Measurements from ENCODE around the gene BBX.
"Not testable (repeated sequence)": the region's sequence is repeated elsewhere in the genome, so short reads cannot be mapped to it uniquely, and the experiment has no call there.

The BBX gene

GRCh38 chr3:107689355-107689754, 166.6 kb downstream of the BBX start:
- ATAC-seq, result no peak

GRCh38 chr3:107690522-107691138, 167.9 kb downstream of the BBX start:
- ATAC-seq, result peak; percentile 63

- not testable (repeated sequence) for ATAC-seq
These were observed 169.2 kb downstream of the BBX start for GRCh38 chr3:107691984-107692383.

- not testable (repeated sequence) for ATAC-seq
These were observed 174.6 kb downstream of the BBX start for GRCh38 chr3:107697348-107697747.

GRCh38 chr3:107697855-107698254, 175.1 kb downstream of the BBX start:
- not testable (repeated sequence) for ATAC-seq

GRCh38 chr3:107699682-107700081, 176.9 kb downstream of the BBX start:
- ATAC-seq, result peak in 1 of 2 donors; percentile 56

GRCh38 chr3:107701299-107701698, 178.5 kb downstream of the BBX start:
- no peak for ATAC-seq

- ATAC-seq, result no peak
These were observed 181.7 kb downstream of the BBX start for GRCh38 chr3:107704477-107704876.

- no peak for ATAC-seq
These were observed 182.3 kb downstream of the BBX start for GRCh38 chr3:107705046-107705445.

- no peak for ATAC-seq
These were observed 188.1 kb downstream of the BBX start for GRCh38 chr3:107710851-107711250.

GRCh38 chr3:107716734-107717133, 194.0 kb downstream of the BBX start:
- peak; percentile 24 to 32 for ATAC-seq

GRCh38 chr3:107718547-107718946, 195.8 kb downstream of the BBX start:
- no peak for ATAC-seq

GRCh38 chr3:107727102-107727501, 204.3 kb downstream of the BBX start:
- no peak for ATAC-seq

GRCh38 chr3:107729686-107730085, 206.9 kb downstream of the BBX start:
- ATAC-seq, result peak; percentile 46 to 60

GRCh38 chr3:107734317-107734716, 211.6 kb downstream of the BBX start:
- ATAC-seq, result no peak

GRCh38 chr3:107737914-107738313, 215.2 kb downstream of the BBX start:
- no peak for ATAC-seq

- no peak for ATAC-seq
These were observed 215.9 kb downstream of the BBX start for GRCh38 chr3:107738486-107739183.

GRCh38 chr3:107739227-107739626, 216.5 kb downstream of the BBX start:
- ATAC-seq, result no peak

- ATAC-seq, result no peak
These were observed 218.5 kb downstream of the BBX start for GRCh38 chr3:107740992-107741896.

GRCh38 chr3:107745354-107745753, 222.6 kb downstream of the BBX start:
- ATAC-seq, result no peak

GRCh38 chr3:107752202-107752990, 229.6 kb downstream of the BBX start:
- no peak for ATAC-seq

- peak in 1 of 2 donors; percentile 41 for ATAC-seq
These were observed 230.7 kb downstream of the BBX start for GRCh38 chr3:107753494-107753893.

GRCh38 chr3:107753976-107754375, 231.2 kb downstream of the BBX start:
- no peak for ATAC-seq
